Astrocyte (in vitro differentiated cells and primary cell): Measurements from ENCODE around the gene ACOT12. TPM values are rescaled to one million over a fixed set of nuclear protein-coding genes. Genes with fewer than 3 reads are reported as not detected.

ENCODE experiments used
- DNase-seq: peaks from one replicate; pipeline ENCODE4 v3.0.0-alpha.2; 2010; ENCODE audit warnings: low read depth
- FAIRE-seq: peaks from 2 replicates; lab custom pipeline; 2011; peaks lifted over from hg19 to GRCh38; lab: Jason Lieb, UNC
- H2AFZ ChIP-seq: 2 replicates; pipeline ENCODE4 v1.6.0; 2012; ENCODE audit warnings: low read depth, low read length, inconsistent platforms
- H3K27ac ChIP-seq: 2 replicates; pipeline ENCODE4 v1.5.1; 2011; ENCODE audit warnings: low read depth, low read length, inconsistent platforms
- H3K27me3 ChIP-seq: 2 replicates; pipeline ENCODE4 v1.6.0; 2011; ENCODE audit warnings: low read length, inconsistent platforms; ENCODE audit not compliant: insufficient read depth
- H3K36me3 ChIP-seq: 2 replicates; pipeline ENCODE4 v1.5.1; 2011; ENCODE audit warnings: low read length, inconsistent platforms; ENCODE audit not compliant: insufficient read depth
- H3K4me1 ChIP-seq: 2 replicates; pipeline ENCODE4 v1.5.1; 2011; ENCODE audit warnings: low read length, inconsistent platforms; ENCODE audit not compliant: insufficient read depth
- H3K4me2 ChIP-seq: 2 replicates; pipeline ENCODE4 v1.6.0; 2012; ENCODE audit warnings: low read length, inconsistent platforms
- H3K4me3 ChIP-seq: 2 replicates; pipeline ENCODE4 v1.5.1; 2011; ENCODE audit warnings: low read depth, mild to moderate bottlenecking, low read length, inconsistent platforms; ENCODE audit not compliant: insufficient read depth
- H3K79me2 ChIP-seq: 2 replicates; pipeline ENCODE4 v1.6.0; 2012; ENCODE audit warnings: mild to moderate bottlenecking, low read length, inconsistent platforms; ENCODE audit not compliant: insufficient read depth
- H3K9ac ChIP-seq: 2 replicates; pipeline ENCODE4 v1.6.0; 2012; ENCODE audit warnings: mild to moderate bottlenecking, low read length, inconsistent platforms
- H3K9me3 ChIP-seq: 2 replicates; pipeline ENCODE4 v1.5.1; 2012; ENCODE audit warnings: low read depth, mild to moderate bottlenecking, low read length, inconsistent platforms; ENCODE audit not compliant: insufficient read depth
- H4K20me1 ChIP-seq: 2 replicates; pipeline ENCODE4 v1.6.0; 2012; ENCODE audit warnings: low read length, inconsistent platforms; ENCODE audit not compliant: insufficient read depth
- H3K27ac Mint-ChIP-seq: one replicate; pipeline ENCODE4 v1.8.0; 2021; ENCODE audit warnings: mild to moderate bottlenecking, mixed read lengths; ENCODE audit not compliant: unreplicated experiment
- H3K27me3 Mint-ChIP-seq: one replicate; pipeline ENCODE4 v1.8.0; 2021; ENCODE audit warnings: low read depth, mixed read lengths; ENCODE audit not compliant: unreplicated experiment
- H3K36me3 Mint-ChIP-seq: one replicate; pipeline ENCODE4 v1.8.0; 2021; ENCODE audit warnings: low read depth, mixed read lengths; ENCODE audit not compliant: unreplicated experiment
- H3K4me1 Mint-ChIP-seq: one replicate; pipeline ENCODE4 v1.8.0; 2021; ENCODE audit warnings: low read depth, mixed read lengths; ENCODE audit not compliant: unreplicated experiment
- H3K4me3 Mint-ChIP-seq: one replicate; pipeline ENCODE4 v1.8.0; 2021; ENCODE audit warnings: mild to moderate bottlenecking, moderate library complexity, mixed read lengths; ENCODE audit not compliant: unreplicated experiment
- H3K9me3 Mint-ChIP-seq: one replicate; pipeline ENCODE4 v1.8.0; 2021; ENCODE audit warnings: mild to moderate bottlenecking, mixed read lengths; ENCODE audit not compliant: unreplicated experiment
- EZH2 ChIP-seq: IDR thresholded peaks from 2 replicates; pipeline ENCODE4 v1.6.1; 2012; ENCODE audit warnings: mild to moderate bottlenecking, low read length, inconsistent platforms; ENCODE audit not compliant: insufficient read depth
- total RNA-seq: library from RNA; stranded (reverse); gene quantifications from 2 replicates; pipeline ENCODE4 v1.2.1, GENCODE V29; 2021
- TF ChIP-seq, protein P1 (sequence below): IDR thresholded peaks from 2 replicates; pipeline ENCODE4 v1.5.1; 2011; ENCODE audit warnings: low read depth, mild to moderate bottlenecking, inconsistent platforms, low read length, moderate library complexity; ENCODE audit not compliant: insufficient read depth

The ACOT12 gene
- total RNA-seq, 1 donor from 2014 or later: 0.09 TPM

DNA sequence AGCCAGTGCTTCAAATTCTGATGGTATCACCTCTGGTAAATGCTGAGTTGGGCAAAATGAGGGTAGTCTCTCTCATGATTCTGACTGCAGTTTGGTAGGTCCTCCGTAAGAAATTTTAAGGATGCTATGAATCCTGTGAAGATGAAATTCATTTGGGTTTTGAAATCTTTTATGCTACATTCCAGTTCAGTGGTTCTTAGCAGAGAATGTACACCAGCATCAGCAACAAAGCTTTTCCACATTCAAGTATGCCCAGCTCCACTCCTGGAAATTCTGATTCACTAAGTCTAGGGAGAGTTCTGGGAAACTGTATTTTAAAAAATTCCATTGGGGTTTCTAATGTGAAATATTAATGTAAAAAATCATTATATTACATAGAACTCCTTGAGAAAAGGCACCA, 33.6 kb upstream of the ACOT12 start:
- TF ChIP-seq, protein P1, sequence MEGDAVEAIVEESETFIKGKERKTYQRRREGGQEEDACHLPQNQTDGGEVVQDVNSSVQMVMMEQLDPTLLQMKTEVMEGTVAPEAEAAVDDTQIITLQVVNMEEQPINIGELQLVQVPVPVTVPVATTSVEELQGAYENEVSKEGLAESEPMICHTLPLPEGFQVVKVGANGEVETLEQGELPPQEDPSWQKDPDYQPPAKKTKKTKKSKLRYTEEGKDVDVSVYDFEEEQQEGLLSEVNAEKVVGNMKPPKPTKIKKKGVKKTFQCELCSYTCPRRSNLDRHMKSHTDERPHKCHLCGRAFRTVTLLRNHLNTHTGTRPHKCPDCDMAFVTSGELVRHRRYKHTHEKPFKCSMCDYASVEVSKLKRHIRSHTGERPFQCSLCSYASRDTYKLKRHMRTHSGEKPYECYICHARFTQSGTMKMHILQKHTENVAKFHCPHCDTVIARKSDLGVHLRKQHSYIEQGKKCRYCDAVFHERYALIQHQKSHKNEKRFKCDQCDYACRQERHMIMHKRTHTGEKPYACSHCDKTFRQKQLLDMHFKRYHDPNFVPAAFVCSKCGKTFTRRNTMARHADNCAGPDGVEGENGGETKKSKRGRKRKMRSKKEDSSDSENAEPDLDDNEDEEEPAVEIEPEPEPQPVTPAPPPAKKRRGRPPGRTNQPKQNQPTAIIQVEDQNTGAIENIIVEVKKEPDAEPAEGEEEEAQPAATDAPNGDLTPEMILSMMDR: no peak
- TF ChIP-seq EZH2: no peak
- no peaks in the 10 kb centered on the region for H3K27me3 Mint-ChIP-seq
- H3K9me3 Mint-ChIP-seq: no peaks in the 10 kb centered on the region
- no peak overlapping the region for H3K27ac ChIP-seq
- H3K4me3 Mint-ChIP-seq: no peak overlapping the region
- H3K4me2 ChIP-seq: no peak overlapping the region
- no peak overlapping the region for H3K4me3 ChIP-seq
- no peak for DNase-seq
- no peaks in the 10 kb centered on the region for H3K9me3 ChIP-seq
- no peak overlapping the region for H3K27ac Mint-ChIP-seq
- H3K27me3 ChIP-seq: no peaks in the 10 kb centered on the region
- H3K4me1 ChIP-seq: peaks cover 13% of the 10 kb centered on the region
- H2AFZ ChIP-seq: no peak overlapping the region
- no peaks in the 10 kb centered on the region for H4K20me1 ChIP-seq
- peaks cover 12% of the 10 kb centered on the region for H3K4me1 Mint-ChIP-seq
- no peaks in the 10 kb centered on the region for H3K79me2 ChIP-seq
- H3K36me3 Mint-ChIP-seq: peaks cover 9% of the 10 kb centered on the region
- H3K9ac ChIP-seq: no peak overlapping the region
- no peaks in the 10 kb centered on the region for H3K36me3 ChIP-seq
- no peak for FAIRE-seq

DNA sequence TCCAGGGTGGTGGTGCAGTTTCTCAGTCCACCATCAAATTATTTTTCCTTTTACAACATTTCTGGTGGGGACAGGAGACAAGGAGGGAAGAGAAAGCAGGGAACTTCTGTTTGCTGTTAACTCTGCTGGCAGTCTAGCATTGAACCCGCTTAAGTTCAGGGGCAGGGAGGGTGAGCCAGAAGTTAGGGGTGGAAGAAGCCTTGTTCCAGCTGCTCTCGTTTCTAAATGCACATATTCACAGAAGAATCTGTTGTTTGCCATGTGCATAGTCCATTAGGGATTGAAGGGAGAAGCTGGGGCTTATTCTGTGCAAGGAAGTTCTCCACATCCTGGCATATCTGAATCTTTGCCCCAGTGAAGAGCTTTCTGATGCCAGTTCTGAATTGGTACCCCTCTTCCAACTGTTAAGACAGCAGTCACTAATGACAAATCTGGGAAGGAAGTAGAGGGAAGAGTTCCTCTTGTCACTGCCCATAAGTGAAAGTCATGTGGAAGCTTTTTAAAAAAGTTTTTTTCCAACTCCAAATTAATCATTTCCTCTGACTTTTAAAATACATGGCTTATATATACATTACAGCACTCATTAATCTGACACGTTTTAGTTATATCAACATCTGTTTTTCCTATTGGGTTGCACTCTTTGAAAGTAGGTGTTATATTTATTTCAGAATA, 32.6 kb upstream of the ACOT12 start:
- no peak overlapping the region for H3K4me2 ChIP-seq
- no peak overlapping the region for H3K4me3 Mint-ChIP-seq
- H4K20me1 ChIP-seq: no peaks in the 10 kb centered on the region
- H3K9ac ChIP-seq: no peak overlapping the region
- H3K27ac ChIP-seq: no peak overlapping the region
- H2AFZ ChIP-seq: no peak overlapping the region
- no peaks in the 10 kb centered on the region for H3K27me3 ChIP-seq
- H3K4me3 ChIP-seq: no peak overlapping the region
- no peaks in the 10 kb centered on the region for H3K79me2 ChIP-seq
- no peaks in the 10 kb centered on the region for H3K27me3 Mint-ChIP-seq
- FAIRE-seq (no peak), DNase-seq (no peak)
- H3K9me3 Mint-ChIP-seq: no peaks in the 10 kb centered on the region
- H3K36me3 Mint-ChIP-seq: peaks cover 5% of the 10 kb centered on the region
- peaks cover 18% of the 10 kb centered on the region for H3K4me1 Mint-ChIP-seq
- H3K27ac Mint-ChIP-seq: no peak overlapping the region
- TF ChIP-seq EZH2: no peak
- TF ChIP-seq, protein P1: no peak
- H3K36me3 ChIP-seq: no peaks in the 10 kb centered on the region
- H3K4me1 ChIP-seq: peaks cover 18% of the 10 kb centered on the region
- H3K9me3 ChIP-seq: no peaks in the 10 kb centered on the region

GRCh38 chr5:81425569-81425968, 31.6 kb upstream of the ACOT12 start:
- Mint-ChIP-seq H3K9me3 (no peaks in the 10 kb centered on the region), H3K27me3 (no peaks in the 10 kb centered on the region), H3K4me3 (no peak overlapping the region), H3K36me3 (peaks cover 4% of the 10 kb centered on the region), H3K4me1 (peaks cover 26% of the 10 kb centered on the region), H3K27ac (no peak overlapping the region)
- Histone ChIP-seq H3K4me1 (peaks cover 23% of the 10 kb centered on the region), H2AFZ (no peak overlapping the region), H3K27me3 (no peaks in the 10 kb centered on the region), H3K27ac (no peak overlapping the region), H3K36me3 (no peaks in the 10 kb centered on the region), H3K9ac (peak overlapping the region; percentile 5), H4K20me1 (no peaks in the 10 kb centered on the region), H3K4me3 (no peak overlapping the region), H3K79me2 (no peaks in the 10 kb centered on the region), H3K9me3 (no peaks in the 10 kb centered on the region), H3K4me2 (no peak overlapping the region)
- no peak for FAIRE-seq
- no peak for TF ChIP-seq EZH2
- TF ChIP-seq, protein P1: peak; percentile 62
- DNase-seq: peak; percentile 31
